Measurements from ENCODE around the gene TEF.

Gene TEF

DNA sequence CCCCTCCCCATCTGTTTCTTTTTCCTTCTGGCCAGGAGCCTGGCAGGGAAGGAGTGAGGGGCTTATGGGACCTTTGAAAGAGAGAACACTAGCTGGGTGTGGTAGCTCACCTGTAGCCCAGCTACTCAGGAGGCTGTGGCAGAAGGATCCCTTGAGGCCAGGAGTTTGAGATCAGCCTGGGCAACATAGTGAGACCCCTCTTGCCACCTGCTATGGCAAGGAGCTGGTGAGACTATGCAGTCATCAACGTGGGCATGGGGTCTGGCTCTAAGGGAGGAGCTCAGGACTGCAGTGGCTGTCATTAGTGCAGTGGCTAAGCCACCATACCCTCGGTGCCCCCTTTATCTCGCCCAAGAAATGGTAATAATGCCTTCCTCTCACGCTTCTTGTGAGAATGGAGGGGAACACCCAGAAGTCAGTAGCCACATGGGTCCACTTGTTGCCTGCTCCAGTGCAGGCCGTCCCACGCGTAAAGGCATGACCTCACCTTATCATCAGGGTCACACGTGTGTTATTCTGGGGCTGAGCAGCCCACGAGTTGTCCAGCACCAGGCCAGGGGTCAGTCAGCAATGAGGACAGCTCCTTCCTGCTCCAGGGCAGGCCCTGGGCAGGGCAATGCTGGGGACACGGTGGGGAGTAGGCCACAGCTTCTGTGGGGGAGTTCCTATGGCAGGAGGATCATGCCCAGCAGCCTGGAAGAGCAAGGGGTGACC is 27.7 kb upstream of the TEF start:
- TF ChIP-seq, protein P1, sequence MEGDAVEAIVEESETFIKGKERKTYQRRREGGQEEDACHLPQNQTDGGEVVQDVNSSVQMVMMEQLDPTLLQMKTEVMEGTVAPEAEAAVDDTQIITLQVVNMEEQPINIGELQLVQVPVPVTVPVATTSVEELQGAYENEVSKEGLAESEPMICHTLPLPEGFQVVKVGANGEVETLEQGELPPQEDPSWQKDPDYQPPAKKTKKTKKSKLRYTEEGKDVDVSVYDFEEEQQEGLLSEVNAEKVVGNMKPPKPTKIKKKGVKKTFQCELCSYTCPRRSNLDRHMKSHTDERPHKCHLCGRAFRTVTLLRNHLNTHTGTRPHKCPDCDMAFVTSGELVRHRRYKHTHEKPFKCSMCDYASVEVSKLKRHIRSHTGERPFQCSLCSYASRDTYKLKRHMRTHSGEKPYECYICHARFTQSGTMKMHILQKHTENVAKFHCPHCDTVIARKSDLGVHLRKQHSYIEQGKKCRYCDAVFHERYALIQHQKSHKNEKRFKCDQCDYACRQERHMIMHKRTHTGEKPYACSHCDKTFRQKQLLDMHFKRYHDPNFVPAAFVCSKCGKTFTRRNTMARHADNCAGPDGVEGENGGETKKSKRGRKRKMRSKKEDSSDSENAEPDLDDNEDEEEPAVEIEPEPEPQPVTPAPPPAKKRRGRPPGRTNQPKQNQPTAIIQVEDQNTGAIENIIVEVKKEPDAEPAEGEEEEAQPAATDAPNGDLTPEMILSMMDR (IDR thresholded peaks at IDR 0.05), result no peak
- no peak for DNase-seq (ENCODE audit: low spot score)

DNA sequence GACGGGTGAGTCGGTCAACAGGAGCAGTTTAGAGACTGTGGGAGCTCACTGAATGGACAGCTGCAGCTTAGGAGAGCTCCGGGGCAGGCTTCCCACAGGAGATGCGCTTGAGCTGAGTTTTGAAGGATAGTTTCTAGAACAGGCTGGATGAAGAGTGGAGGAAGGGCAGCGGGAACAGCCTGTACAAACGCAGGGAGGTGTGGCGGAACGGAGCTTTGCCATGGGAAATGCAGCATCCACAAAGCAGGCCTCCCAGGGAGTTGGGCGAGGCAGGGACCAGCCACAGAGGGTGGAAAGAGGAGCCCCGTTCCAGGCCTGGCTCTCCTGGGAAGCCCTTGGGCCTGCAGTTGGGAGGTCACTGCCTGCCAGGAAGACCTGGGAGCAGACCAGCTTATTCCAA is 26.8 kb upstream of the TEF start:
- H3K27ac ChIP-seq, result no peak overlapping the region
- TF ChIP-seq, protein P1 (IDR thresholded peaks at IDR 0.05), result no peak
- DNase-seq (ENCODE audit: low spot score), result no peak
- no peak overlapping the region for H3K4me3 ChIP-seq

More for the DNA sequence above, 27.7 kb upstream of the TEF start:
- Histone ChIP-seq H3K4me3 (no peak overlapping the region), H3K27ac (no peak overlapping the region)

DNA sequence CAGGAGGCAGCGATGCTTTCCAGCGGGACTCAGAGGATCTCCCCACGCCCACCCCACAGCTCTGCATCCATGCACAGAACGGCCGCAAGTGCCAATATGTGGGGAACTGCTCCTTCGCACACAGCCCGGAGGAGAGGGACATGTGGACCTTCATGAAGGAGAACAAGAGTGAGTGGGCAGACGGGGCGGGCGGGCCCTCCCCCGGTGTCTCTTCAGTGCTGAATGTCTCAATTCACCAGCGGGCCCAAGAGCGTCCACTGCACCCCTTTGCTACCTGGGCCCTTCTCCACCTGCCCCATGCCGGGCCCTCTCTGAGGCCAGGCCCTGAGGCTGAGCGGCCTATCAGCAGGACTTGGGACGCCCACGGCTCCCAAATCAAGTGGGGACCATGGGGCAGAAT is 25.8 kb upstream of the TEF start:
- H3K27ac ChIP-seq, result no peak overlapping the region
- TF ChIP-seq, protein P1 (IDR thresholded peaks at IDR 0.05), result no peak
- no peak overlapping the region for H3K4me3 ChIP-seq
- DNase-seq (ENCODE audit: low spot score), result no peak

DNA sequence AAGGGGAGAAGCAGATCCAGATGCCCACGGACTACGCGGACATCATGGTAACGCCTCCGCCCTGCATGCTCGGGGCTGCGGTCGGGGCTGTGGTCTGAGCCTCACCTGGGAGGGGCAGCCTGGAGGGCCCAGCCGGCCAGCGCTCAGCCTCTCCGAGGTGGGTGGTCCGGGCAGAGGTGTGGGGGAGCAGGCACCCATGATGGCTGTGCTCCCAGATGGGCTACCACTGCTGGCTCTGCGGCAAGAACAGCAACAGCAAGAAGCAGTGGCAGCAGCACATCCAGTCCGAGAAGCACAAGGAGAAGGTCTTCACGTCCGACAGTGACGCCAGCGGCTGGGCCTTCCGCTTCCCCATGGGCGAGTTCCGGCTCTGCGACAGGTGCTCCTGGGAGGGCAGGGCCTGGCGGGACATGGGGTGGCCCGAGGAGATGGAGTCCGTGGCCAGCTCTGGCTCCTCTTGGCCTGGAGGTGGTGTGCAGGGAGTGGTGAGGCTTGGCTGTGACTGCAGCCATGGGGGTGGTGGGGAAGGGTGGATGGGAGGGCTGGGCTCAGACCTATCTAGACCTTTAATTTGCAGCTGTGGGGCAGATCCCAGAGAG is 25.2 kb upstream of the TEF start:
- Histone ChIP-seq H3K27ac (no peak overlapping the region), H3K4me3 (no peak overlapping the region)
- no peak for DNase-seq (ENCODE audit: low spot score)
- TF ChIP-seq, protein P1 (IDR thresholded peaks at IDR 0.05), result no peak

DNA sequence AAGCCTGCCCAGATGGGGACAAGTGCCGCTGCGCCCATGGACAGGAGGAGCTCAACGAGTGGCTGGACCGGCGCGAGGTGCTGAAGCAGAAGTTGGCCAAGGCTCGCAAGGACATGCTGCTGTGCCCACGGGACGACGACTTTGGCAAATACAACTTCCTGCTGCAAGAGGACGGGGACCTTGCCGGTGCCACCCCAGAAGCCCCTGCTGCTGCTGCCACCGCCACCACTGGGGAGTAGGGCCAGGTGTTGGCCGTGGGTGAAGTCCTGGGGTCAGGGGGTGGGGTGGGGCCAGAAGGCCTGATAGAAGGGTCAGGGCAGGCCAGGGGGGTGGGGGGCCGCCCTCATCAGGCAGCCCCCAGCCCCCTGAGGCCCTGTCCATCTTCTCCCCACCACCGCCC is 24.6 kb upstream of the TEF start:
- DNase-seq (ENCODE audit: low spot score), result no peak
- H3K4me3 ChIP-seq, result no peak overlapping the region
- TF ChIP-seq, protein P1 (IDR thresholded peaks at IDR 0.05), result no peak
- no peak overlapping the region for H3K27ac ChIP-seq

DNA sequence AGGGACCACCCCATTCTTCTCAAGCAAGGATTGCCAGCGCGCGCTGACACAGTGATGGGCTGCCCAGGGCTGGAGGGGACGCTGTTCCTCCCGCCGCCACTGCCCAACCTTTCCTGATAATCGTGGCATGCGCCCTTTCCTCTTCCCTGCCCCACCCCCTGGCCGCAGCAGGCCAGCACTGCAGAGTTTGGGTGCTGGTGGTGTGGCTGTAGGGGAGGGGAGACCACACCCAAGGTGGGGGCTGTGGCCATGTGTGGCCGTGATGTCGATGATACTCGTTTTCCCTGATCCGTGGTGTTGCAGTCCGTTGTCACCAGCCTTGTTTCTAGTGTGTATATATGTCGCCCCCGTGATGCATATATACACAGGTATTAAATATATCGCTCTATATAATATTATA is 22.8 kb upstream of the TEF start:
- TF ChIP-seq, protein P1 (IDR thresholded peaks at IDR 0.05), result no peak
- no peak overlapping the region for H3K4me3 ChIP-seq
- H3K27ac ChIP-seq, result no peak overlapping the region
- no peak for DNase-seq (ENCODE audit: low spot score)

DNA sequence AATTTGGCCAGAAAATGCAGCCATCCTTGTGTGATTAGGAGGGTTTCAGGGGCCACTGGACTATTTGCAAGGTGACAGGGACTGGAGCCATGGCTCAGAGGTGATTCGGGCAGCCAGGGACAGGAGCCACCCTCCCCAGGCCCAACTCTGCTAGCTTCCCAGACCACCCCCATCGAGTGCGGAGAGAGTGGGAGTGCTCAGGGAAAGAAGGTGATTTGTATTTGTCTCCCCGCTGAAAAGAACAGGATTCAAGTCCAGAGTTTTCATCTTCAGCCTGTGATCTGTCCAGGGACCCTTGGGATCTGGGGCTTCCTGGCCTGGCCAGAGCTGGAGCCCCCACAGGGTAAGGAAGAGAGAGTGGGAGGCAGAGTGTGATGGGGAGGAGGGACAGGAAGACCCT is 22.4 kb upstream of the TEF start:
- TF ChIP-seq, protein P1 (IDR thresholded peaks at IDR 0.05), result no peak
- DNase-seq (ENCODE audit: low spot score), result no peak
- Histone ChIP-seq H3K27ac (no peak overlapping the region), H3K4me3 (no peak overlapping the region)
